GM23338 (cell line): Measurements from ENCODE around the gene TSPAN3.

ENCODE experiments used
- CREB1 ChIP-seq: fragments of 250-450 bp; sonication (Bioruptor Pico); IDR thresholded peaks from 2 replicates; pipeline ENCODE4 v1.5.0; 2020; ENCODE audit warnings: low read depth, mild to moderate bottlenecking, moderate library complexity
- EZH2 ChIP-seq: fragments of 200-600 bp; sonication (generic); IDR thresholded peaks from one replicate; pipeline ENCODE4 v1.8.0; 2017; ENCODE audit warnings: antibody characterized with exemption, mild to moderate bottlenecking, low read depth; ENCODE audit not compliant: unreplicated experiment
- EZH2phosphoT487 ChIP-seq: fragments of 200-600 bp; sonication (generic); IDR thresholded peaks from one replicate; pipeline ENCODE4 v1.8.1; 2018; ENCODE audit warnings: antibody characterized with exemption; ENCODE audit not compliant: unreplicated experiment
- JUNB ChIP-seq: IDR thresholded peaks from one replicate; pipeline ENCODE4 v1.6.1; 2016; ENCODE audit warnings: antibody characterized with exemption; ENCODE audit not compliant: unreplicated experiment
- NANOG ChIP-seq: IDR thresholded peaks from 2 replicates; pipeline ENCODE4 v1.6.1; 2016; ENCODE audit warnings: antibody characterized with exemption, borderline replicate concordance
- POLR2AphosphoS5 ChIP-seq: IDR thresholded peaks from 2 replicates; pipeline ENCODE4 v1.6.1; 2016; ENCODE audit warnings: antibody characterized with exemption, low read depth
- REST ChIP-seq: IDR thresholded peaks from one replicate; pipeline ENCODE4 v1.6.1; 2018; ENCODE audit warnings: antibody characterized with exemption; ENCODE audit not compliant: unreplicated experiment
- ZNF462 ChIP-seq: fragments of 250-450 bp; sonication (Bioruptor Pico); IDR thresholded peaks from 2 replicates; pipeline ENCODE4 v1.5.0; 2020; ENCODE audit warnings: mild to moderate bottlenecking, moderate library complexity
- TF ChIP-seq, protein P1 (sequence below), 2 experiments: fragments of 200-600 bp in 1 of 2; sonication (generic) in 1 of 2; conservative IDR thresholded peaks; 2 replicates each; pipeline versions ENCODE4 v1.5.1 to v1.6.1; 2016 to 2017; ENCODE audit warnings: antibody characterized with exemption in 2 of 2, low read depth in 2 of 2, mild to moderate bottlenecking in 2 of 2, moderate library complexity in 1 of 2

DNA sequence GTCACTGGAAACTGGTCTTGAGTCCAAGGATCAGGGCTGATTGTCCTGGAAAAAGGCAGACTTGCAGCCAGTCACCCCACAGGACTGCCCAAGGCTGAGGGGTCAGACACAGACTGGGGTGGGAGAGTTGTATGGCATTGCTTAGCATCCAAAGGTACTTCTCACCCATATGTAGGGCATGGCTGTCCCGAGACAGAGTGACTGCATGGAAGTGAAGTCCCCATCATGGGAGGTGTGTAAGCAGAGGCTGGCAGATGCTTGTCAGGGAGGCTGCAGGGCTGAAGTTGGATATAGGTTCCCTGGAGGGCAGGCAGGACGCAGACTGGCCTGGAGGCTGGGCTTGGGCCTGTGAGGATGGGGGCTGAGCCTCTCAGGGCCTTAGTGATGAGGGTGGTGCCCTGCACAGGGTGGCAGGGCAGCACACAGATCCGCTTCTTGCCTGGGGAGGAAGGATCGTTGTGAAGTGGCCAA lies 44.9 kb downstream of the TSPAN3 start:
- no peak for TF ChIP-seq POLR2AphosphoS5
- TF ChIP-seq, protein P1, sequence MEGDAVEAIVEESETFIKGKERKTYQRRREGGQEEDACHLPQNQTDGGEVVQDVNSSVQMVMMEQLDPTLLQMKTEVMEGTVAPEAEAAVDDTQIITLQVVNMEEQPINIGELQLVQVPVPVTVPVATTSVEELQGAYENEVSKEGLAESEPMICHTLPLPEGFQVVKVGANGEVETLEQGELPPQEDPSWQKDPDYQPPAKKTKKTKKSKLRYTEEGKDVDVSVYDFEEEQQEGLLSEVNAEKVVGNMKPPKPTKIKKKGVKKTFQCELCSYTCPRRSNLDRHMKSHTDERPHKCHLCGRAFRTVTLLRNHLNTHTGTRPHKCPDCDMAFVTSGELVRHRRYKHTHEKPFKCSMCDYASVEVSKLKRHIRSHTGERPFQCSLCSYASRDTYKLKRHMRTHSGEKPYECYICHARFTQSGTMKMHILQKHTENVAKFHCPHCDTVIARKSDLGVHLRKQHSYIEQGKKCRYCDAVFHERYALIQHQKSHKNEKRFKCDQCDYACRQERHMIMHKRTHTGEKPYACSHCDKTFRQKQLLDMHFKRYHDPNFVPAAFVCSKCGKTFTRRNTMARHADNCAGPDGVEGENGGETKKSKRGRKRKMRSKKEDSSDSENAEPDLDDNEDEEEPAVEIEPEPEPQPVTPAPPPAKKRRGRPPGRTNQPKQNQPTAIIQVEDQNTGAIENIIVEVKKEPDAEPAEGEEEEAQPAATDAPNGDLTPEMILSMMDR (conservative IDR thresholded peaks at IDR 0.05; ENCODE audit: low read depth in 2 of 2) = no peak
- no peak for TF ChIP-seq JUNB
- no peak for TF ChIP-seq EZH2phosphoT487
- no peak for TF ChIP-seq REST
- TF ChIP-seq NANOG = no peak
- no peak for TF ChIP-seq CREB1 (CRISPR knock-in tag)
- TF ChIP-seq EZH2 = no peak
- no peak for TF ChIP-seq ZNF462 (CRISPR knock-in tag)
